ENCODE results near the gene LAMB3.

LAMB3 gene

DNA sequence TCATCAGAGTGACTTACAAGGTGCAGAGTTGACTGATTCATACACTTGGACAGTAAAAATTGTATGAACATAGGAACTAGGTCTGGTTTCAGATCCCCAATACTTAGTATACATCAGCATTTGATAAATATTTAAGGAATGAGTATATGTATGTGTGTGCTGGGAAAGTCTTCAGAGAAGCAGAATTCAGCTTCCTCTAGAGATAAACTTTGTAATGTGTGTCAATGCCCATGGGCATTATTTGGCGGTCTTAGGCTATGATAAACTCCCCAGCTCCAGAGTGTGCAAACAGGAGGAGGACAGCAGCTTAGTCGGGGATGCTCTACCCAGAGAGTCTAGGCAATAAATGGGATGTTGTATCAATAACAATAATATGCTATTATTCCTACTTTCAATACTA, 71.6 kb downstream of the LAMB3 start:
- H3K4me3 ChIP-seq (ENCODE audit: low read depth, low read length) = no peak overlapping the region
- no peak for DNase-seq (ENCODE audit: low read depth)
- TF ChIP-seq CTCF (IDR thresholded peaks at IDR 0.05; ENCODE audit: control insufficient read depth, extremely low read depth, insufficient read depth) = no peak

DNA sequence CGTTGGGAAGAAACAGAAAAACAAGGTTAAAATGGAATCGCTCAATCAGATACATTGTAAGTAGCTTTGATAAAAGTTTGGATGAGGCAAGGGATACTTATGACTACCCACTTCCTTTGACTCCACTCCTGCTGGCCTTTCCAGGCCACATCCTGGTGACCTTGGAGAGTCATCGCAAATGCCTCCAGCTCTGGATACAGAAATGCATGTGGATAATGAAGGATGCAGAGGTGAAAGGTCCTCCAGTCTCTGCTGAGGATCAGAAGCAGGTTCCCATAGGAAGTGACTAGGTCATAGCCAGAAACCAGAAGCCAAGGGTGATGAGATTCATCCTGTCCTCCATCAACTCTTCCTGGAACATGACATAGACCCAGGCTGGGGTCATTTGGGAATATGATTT, 74.9 kb downstream of the LAMB3 start:
- DNase-seq (ENCODE audit: low read depth) = no peak
- no peak for TF ChIP-seq CTCF (IDR thresholded peaks at IDR 0.05; ENCODE audit: control insufficient read depth, extremely low read depth, insufficient read depth)
- H3K4me3 ChIP-seq (ENCODE audit: low read depth, low read length) = no peak overlapping the region

DNA sequence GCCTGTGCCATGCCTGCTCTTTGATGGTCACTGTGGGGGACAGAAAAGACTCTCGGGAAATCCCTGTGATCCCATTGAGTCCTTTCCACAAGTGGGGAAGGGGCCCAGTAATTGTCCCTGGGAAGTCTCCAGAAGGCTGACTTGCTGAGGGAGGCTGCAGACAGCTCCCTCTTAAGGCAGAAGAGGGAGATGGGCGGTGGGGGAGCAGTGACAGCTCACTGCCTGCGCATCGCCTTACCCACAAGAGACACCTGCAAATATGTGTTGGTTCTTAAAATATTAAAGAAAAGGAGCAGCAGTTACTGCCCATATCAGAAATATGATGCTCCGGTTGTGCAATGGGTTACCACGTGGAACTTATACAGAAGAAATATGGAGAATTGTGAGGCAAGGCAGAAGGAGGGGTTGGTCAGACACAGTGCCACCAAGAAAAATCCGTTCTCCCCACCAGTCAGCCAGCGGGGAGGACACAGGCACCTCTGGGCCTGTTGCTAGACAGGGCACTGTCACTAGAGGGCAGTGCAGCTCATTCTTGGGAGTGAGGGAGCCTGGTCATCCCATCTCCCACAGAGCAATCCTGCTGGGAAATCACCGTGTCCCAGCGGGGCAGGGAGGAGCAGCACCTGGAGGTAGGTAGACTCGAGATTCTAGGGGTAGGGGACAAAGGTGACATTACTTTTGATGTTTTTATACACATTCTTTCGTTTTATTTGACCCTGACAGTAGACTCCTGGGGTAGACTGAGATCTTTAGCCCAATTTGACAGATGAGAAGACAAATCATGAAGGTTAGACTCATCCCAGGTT, 75.6 kb downstream of the LAMB3 start:
- no peak for DNase-seq (ENCODE audit: low read depth)
- no peak overlapping the region for H3K4me3 ChIP-seq (ENCODE audit: low read depth, low read length)
- TF ChIP-seq CTCF (IDR thresholded peaks at IDR 0.05; ENCODE audit: control insufficient read depth, extremely low read depth, insufficient read depth) = peak; percentile 99

GRCh38 chr1:209570743-209571142, 81.5 kb downstream of the LAMB3 start:
- H3K4me3 ChIP-seq (ENCODE audit: low read depth, low read length) = no peak overlapping the region
- DNase-seq (ENCODE audit: low read depth) = no peak
- TF ChIP-seq CTCF (IDR thresholded peaks at IDR 0.05; ENCODE audit: control insufficient read depth, extremely low read depth, insufficient read depth) = no peak

DNA sequence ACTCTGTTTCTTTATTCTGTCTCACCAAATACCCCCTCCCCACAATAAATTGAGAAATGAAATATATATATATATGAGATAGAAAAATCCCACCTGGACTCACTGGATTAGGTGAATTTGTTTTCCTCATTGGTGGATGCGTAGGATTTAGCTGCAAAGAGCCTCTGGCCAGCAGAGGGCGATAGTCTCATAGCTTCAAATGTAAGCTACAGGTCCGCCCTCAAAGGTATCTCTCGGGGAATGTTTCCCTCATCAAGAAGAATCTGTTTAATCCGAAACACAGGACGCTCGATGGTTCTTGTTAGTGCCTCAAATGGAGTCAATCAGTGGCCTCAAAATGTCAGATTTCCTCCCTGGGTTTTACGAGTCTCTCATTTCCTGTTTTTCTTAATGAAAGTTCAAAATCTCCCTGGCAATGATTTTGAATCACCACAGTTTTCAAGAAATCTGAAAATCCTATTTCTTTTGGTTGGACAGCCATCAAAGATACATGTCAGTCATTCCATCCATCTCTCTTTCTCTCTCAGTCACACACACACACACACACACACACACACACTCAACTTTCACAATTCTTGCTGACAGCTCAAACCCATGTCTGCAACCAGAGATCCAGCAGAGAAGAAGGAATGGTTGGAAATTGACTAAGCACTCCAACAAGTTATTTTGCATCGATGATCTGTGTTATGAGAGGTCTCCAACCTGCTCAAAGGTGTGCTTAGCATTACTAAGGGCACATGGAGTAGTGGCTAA, 82.6 kb downstream of the LAMB3 start:
- TF ChIP-seq CTCF (IDR thresholded peaks at IDR 0.05; ENCODE audit: control insufficient read depth, extremely low read depth, insufficient read depth) = peak; percentile 88
- DNase-seq (ENCODE audit: low read depth) = peak; percentile 66
- no peak overlapping the region for H3K4me3 ChIP-seq (ENCODE audit: low read depth, low read length)

DNA sequence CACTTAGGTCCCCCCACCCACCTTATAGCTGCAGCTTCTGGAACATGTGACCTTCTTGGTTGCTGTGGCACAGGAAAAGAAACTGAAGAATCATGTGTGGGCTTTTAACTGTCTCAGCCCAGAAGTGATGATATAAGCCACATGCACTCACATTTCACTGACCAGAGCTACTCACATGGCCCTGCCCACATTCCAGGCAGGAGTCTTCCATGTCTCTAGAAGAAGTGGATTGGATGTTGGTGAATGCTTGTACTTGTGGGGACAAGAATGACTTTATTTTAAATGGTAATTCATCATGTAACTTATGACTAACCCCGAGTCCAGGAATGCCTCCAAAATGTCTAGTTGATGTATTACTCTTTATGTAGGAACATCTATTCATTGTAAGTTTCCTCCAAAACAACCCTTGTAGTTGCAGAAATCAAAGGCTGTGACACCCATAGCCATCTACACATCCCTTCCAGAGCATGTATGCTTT, 84.5 kb downstream of the LAMB3 start:
- no peak for DNase-seq (ENCODE audit: low read depth)
- no peak for TF ChIP-seq CTCF (IDR thresholded peaks at IDR 0.05; ENCODE audit: control insufficient read depth, extremely low read depth, insufficient read depth)
- no peak overlapping the region for H3K4me3 ChIP-seq (ENCODE audit: low read depth, low read length)

All from LNCaP clone FGC (cell line).